NB4 (cell line): ENCODE data around the gene CDH7.

ENCODE experiments used
- CTCF ChIP-seq: IDR thresholded peaks from one replicate; pipeline ENCODE4 v1.5.1; 2012; ENCODE audit warnings: low read depth, low read length
- MAX ChIP-seq: IDR thresholded peaks from 2 replicates; pipeline ENCODE4 v1.6.1; 2011; ENCODE audit warnings: low read depth, low read length
- MYC ChIP-seq: IDR thresholded peaks from 2 replicates; pipeline ENCODE4 v1.6.1; 2011; ENCODE audit warnings: low read depth, low read length
- POLR2A ChIP-seq: IDR thresholded peaks from 2 replicates; pipeline ENCODE4 v1.6.1; 2011; ENCODE audit warnings: mild to moderate bottlenecking; ENCODE audit not compliant: insufficient read length; ENCODE audit errors: extremely low read depth

GRCh38 chr18:65792456-65793074 lies 41.8 kb downstream of the CDH7 start:
- TF ChIP-seq CTCF (no peak), MYC (no peak), POLR2A (no peak), MAX (no peak)
